ENCODE results near the gene KAZN.

- TF ChIP-seq NFIC (IDR thresholded peaks at IDR 0.05) (no peak), EP300 (IDR thresholded peaks at IDR 0.05; ENCODE audit: borderline replicate concordance) (no peak), CEBPB (IDR thresholded peaks at IDR 0.05) (no peak), MAX (IDR thresholded peaks at IDR 0.05) (no peak), CREB1 (IDR thresholded peaks at IDR 0.05; ENCODE audit: low read depth) (no peak), REST (IDR thresholded peaks at IDR 0.05; ENCODE audit: low read depth) (no peak), TAF1 (IDR thresholded peaks at IDR 0.05; ENCODE audit: low read depth) (no peak), TEAD4 (IDR thresholded peaks at IDR 0.05) (no peak), RAD21 (IDR thresholded peaks at IDR 0.05; ENCODE audit: low read depth) (no peak), ZBTB7A (IDR thresholded peaks at IDR 0.05; ENCODE audit: low read depth) (no peak), USF1 (IDR thresholded peaks at IDR 0.05) (no peak), TCF12 (IDR thresholded peaks at IDR 0.05; ENCODE audit: low read depth) (no peak), YY1 (IDR thresholded peaks at IDR 0.05; ENCODE audit: low read depth) (no peak)
These were observed 521.9 kb downstream of the KAZN start for GRCh38 chr1:15120251-15120945.
